GM21825 (cell line): ENCODE data around the gene AGO1.
A peak's percentile ranks its signal among the peaks of the same experiment; 100 is the strongest.
"Not testable (repeated sequence)": the region's sequence is repeated elsewhere in the genome, so short reads cannot be mapped to it uniquely, and the experiment has no call there.

Source experiments
- ATAC-seq: cut with Tn5 transposase; IDR thresholded peaks from one replicate; pipeline ENCODE4 v1.9.1; 2021; ENCODE audit warnings: mild to moderate bottlenecking, moderate library complexity; ENCODE audit not compliant: unreplicated experiment

AGO1 gene

GRCh38 chr1:35866991-35867390 is 16.0 kb upstream of the AGO1 start:
- no peak for ATAC-seq

DNA sequence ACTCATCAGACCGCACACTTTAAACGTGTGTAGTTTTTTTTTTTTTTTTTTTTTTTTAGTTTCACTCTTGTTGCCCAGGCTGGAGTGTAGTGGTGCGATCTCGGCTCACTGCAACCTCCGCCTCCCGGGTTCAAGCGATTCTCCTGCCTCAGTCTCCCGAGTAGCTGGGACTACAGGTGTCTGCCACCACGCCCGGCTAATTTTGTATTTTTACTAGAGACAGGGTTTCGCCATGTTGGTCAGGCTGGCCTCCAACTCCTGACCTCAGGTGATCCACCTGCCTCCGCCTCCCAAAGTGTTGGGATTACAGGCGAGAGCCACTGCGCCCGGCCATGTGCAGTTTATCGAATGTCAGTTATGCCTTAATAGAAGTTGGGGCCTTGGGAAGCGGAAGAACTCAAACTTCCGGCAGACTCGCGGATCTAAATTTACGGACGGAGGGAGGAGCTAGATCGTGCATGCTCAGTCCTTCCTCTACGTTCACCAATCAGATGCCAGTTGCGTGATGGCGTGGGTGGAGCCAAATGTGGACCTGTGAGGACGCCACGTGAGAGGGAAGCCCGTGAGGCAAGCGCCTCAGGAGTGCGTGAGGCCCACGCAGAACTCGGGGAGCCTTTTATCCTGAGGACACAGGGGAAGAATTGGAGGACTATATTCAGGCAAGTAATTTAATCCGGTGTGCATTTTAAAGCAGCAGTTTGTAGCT is 13.6 kb upstream of the AGO1 start:
- ATAC-seq = not testable (repeated sequence)

GRCh38 chr1:35870651-35871309 is 12.2 kb upstream of the AGO1 start:
- ATAC-seq = no peak

- ATAC-seq = no peak
These were observed 9.7 kb upstream of the AGO1 start for GRCh38 chr1:35873243-35873750.

- not testable (repeated sequence) for ATAC-seq
These were observed 8.9 kb upstream of the AGO1 start for GRCh38 chr1:35874115-35874514.

DNA sequence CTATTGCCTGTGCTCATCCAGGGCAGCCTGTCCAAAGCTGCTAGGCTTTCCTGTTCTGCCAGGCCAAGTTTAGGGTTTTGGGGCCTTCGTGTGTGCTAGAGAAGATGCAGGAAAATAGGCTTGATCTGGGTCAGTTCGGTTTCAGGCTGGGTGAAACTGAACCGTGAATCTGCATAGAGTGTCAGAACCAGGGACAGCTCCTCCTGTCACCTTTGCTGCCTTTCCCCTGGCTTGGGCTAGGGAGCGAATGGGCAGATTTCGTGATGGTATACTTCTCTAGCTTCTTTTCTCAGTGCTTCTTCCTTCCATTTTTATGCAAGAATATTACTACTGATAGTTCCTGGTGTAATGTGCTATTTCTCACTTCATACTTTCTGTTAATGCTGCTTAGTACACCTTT is 6.0 kb upstream of the AGO1 start:
- no peak for ATAC-seq

DNA sequence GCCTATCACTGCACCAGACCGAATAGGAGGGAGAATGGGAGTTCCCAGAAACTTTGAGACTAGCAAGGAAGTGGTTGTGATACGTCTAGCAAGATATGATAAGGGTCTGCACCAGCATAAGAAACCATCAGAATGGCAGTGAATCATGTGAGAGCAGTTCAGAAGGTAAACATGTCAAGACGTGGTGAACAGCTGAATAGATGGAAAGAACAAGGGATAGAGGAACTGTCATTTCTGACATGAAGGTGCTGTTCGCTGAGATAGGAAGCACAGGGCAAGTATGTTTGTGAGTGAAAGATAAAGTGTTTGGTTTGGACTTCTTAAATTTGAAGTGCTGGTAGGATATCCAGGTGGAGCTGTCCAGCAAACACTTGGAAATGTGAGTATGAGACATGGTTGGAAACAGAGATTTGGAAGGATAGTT is 1.1 kb upstream of the AGO1 start:
- ATAC-seq = no peak

- ATAC-seq = no peak
These were observed 444 bp upstream of the AGO1 start for GRCh38 chr1:35882586-35882944.

- ATAC-seq = peak; percentile 2
These were observed 659 bp downstream of the AGO1 start for GRCh38 chr1:35883635-35884101.

DNA sequence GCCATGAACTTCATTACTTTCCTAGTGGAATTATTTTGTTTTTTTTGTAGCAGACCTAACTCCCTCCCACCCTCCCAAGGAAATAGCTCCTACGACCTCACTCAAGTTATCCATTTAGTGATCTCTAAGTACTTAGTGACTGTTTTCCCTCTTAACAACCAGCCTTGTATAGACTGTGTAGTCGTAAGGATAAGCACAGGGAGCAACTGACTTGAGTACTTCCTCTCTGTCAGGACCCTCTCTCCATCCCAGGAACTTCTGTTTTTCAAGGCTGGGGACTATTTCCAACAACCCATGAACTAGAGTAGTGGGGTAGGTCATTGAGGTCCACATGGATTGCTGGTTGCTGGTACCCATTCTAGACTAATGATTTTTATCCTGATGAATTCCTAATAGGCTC is 1.9 kb downstream of the AGO1 start:
- no peak for ATAC-seq

DNA sequence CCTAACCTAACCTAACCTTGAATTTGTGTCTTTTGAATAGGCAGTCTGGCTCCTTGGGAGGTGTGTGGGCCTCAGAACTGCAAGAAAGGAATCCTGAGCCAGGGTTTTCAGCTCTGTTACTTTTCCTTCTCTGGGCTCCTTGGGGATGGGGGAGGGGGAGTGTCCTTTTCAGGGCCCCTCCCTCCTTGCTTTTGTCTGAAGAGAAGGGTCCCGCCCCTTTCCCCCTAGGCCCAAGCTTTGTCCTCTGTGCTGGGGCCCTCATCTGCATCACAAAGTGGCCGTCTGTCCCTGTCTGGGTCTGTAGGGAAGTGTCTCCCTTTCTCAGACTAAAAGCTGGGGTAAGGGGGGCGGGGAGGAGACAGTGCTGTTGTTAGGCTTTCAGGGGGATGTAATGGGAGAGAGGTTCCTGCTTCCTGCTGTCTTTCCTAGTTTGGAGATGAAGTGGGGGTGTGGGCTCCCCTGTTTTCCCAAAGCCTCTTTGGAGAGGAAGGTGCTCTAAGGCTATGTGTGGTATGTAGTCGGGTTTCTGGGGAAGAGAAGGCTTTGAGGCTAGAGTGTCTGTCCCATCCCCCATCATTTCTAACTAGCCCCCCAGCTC is 3.1 kb downstream of the AGO1 start:
- ATAC-seq = no peak

DNA sequence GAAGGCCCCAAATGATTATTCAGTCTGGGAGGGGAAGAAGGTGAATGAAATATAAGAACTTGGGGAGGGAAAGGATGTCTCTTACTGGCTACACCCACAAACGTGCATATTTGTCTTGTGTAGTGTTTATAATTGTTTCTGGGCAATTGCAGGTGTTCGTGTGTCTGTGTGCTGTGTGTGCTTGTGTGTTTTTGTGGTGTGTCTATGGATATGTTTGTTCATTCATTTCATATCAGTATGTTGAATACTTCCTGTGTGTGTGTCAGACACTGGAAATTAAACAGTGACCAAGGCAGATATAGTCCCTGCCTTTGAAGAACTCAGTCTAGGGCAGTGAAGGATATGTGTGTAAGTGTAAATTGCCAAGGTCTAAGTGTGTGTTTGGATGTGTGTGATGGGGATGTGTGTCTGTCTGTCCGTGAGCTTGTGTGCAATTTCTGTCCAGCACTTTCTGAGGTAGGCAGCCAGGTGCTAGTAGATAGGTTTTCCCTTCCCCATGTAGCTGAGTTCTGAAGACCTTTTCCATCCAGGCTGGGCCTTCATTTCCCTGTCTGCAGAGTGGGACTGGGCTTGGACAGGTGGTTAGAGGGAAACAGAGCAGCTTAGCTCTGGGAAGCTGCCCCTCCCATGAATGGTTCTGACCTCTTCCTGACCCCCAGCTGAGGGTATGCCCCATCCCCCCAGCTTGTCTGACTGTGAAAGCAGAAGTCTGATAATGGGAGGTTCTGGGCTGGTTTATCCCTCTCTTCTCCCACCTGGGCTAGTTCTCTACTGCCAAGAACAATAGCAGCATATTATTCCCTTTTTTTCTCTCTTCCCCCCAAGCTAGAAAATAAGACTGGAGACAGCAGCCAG is 3.8 kb downstream of the AGO1 start:
- ATAC-seq = no peak

- no peak for ATAC-seq
These were observed 4.5 kb downstream of the AGO1 start for GRCh38 chr1:35887508-35887907.

DNA sequence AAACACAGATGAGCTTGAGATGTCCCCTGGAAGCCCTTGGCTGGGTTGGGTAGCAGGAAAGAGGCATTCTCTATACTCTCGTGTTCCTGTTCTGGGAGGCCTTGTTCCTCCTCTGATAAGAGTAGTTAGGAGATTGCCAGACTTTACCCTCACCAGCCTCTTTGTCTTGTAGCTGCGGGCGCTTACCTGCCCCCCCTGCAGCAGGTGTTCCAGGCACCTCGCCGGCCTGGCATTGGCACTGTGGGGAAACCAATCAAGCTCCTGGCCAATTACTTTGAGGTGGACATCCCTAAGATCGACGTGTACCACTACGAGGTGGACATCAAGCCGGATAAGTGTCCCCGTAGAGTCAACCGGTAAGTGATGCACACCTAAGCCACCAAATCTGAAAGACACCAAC is 5.2 kb downstream of the AGO1 start:
- ATAC-seq = no peak

GRCh38 chr1:35888981-35889380 is 6.0 kb downstream of the AGO1 start:
- not testable (repeated sequence) for ATAC-seq

- no peak for ATAC-seq
These were observed 10.3 kb downstream of the AGO1 start for GRCh38 chr1:35893051-35893879.

- peak; percentile 68 for ATAC-seq
These were observed 11.2 kb downstream of the AGO1 start for GRCh38 chr1:35894183-35894582.

GRCh38 chr1:35894656-35895055 is 11.6 kb downstream of the AGO1 start:
- ATAC-seq = no peak

DNA sequence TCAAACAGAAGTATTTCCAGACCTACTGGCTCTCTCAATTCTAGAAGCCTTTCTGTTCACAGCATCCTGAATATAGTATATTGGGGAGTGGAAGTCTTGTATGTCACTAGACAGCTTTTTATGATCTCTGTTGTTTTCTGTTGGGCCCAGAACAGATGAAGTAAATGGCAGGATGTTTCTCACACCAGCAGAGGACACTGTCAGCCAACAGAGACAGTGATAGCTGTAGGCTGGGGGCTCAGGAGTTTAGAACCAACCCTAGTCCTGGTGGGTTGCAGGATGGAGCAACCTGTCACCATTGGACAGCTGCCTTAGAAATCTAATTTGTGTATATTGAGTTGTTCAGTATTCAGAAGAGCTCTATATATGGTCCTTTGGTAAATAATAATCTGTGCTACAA is 16.9 kb downstream of the AGO1 start:
- ATAC-seq = no peak

DNA sequence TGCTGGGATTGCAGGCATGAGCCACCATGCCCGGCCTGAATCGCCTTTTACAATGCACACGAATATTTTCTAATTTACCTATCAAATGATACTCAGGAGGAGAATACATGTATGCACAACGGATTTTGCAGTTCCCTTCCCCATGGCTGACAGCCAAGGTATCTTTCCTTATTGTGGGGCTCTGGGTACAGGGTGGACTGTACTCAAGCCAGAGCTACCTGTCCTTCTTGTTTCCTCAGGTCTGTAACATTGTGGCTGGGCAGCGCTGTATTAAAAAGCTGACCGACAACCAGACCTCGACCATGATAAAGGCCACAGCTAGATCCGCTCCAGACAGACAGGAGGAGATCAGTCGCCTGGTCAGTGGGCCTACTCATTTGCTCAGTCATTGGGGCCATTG is 18.2 kb downstream of the AGO1 start:
- no peak for ATAC-seq
